Subcutaneous abdominal adipose tissue (tissue), 5 donors: ENCODE results near the gene KIT.

Experiments
- H3K27ac ChIP-seq: one replicate; pipeline ENCODE4 v1.7.0; 2013; ENCODE audit warnings: low read depth, mild to moderate bottlenecking, inconsistent platforms, low read length, moderate library complexity
- H3K27me3 ChIP-seq, 5 donors: one replicate each; pipeline ENCODE4 v1.7.0; 2013; ENCODE audit warnings: low read length in 5 of 5, inconsistent platforms in 1 of 5; ENCODE audit not compliant: control insufficient read depth in 5 of 5, insufficient read depth in 4 of 5
- H3K36me3 ChIP-seq, 5 donors: one replicate each; pipeline ENCODE4 v1.7.0; 2013; ENCODE audit warnings: low read length in 5 of 5; ENCODE audit not compliant: control insufficient read depth in 5 of 5, insufficient read depth in 5 of 5
- H3K4me1 ChIP-seq, 5 donors: one replicate each; pipeline ENCODE4 v1.7.0; 2013; ENCODE audit warnings: low read length in 5 of 5, mild to moderate bottlenecking in 3 of 5, moderate library complexity in 1 of 5; ENCODE audit not compliant: control insufficient read depth in 5 of 5, insufficient read depth in 5 of 5
- H3K4me3 ChIP-seq, 5 donors: one replicate each; pipeline ENCODE4 v1.7.0; 2013; ENCODE audit warnings: low read length in 5 of 5, low read depth in 1 of 5
- H3K9ac ChIP-seq, 5 donors: one replicate each; pipeline ENCODE4 v1.7.0; 2013; ENCODE audit warnings: low read length in 5 of 5, mild to moderate bottlenecking in 4 of 5, moderate library complexity in 3 of 5
- H3K9me3 ChIP-seq, 5 donors: one replicate each; pipeline ENCODE4 v1.7.0; 2013; ENCODE audit warnings: low read length in 5 of 5; ENCODE audit not compliant: control insufficient read depth in 5 of 5
- donor health status: healthy.
- donor health status: healthy.
- donor health status: healthy.
- donor health status: healthy.
- donor health status: healthy.

Gene KIT

DNA sequence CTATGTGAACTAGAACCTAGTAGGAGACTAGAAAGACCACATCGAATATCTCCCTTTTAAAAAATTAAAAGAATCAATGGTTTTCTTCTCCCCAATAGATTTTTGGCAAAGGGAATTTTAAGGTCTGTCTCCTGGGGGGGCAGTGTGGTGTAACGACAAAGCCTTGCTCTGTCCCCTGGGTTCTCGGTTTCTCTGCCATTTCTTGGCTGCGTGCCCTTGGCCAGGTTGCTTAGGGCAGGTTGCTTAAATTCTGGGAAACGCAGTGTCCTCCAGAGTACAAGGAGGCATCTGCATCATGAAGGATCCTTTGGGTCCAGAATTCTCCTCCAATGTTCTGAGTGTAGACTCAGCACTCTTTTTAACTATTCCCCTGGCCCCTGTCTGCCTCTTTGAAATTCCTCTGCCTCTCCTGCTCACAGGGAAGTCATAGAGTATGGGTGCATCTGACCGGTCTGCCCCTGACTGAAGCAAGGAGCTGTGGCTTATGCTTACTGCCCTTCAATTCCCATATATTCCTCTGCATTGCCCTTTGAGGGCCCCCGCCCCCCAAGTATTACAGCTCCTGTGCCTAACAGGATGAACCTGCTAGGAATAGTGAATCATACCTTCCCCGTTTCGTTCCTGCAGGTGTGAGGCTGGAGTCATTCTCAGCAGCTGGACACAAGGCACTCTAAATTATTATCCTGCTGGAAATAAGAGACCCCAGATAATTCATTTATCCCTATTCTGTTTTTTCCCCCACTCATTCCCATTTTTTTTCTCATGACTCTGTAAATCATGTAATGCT is 2.2 kb downstream of the KIT start:
- H3K9me3 ChIP-seq = no peaks in the 10 kb centered on the region
- H3K27me3 ChIP-seq = peaks cover 9 to 37% (median 25%) of the 10 kb centered on the region in 5 donors
- H3K4me3 ChIP-seq = peak overlapping the region in 4 of 5 donors; percentile 67 to 69 (median 68)
- peaks cover 2 to 41% (median 28%) of the 10 kb centered on the region in 5 donors for H3K4me1 ChIP-seq
- H3K36me3 ChIP-seq = no peaks in the 10 kb centered on the region
- no peak overlapping the region for H3K9ac ChIP-seq
- no peak overlapping the region for H3K27ac ChIP-seq

DNA sequence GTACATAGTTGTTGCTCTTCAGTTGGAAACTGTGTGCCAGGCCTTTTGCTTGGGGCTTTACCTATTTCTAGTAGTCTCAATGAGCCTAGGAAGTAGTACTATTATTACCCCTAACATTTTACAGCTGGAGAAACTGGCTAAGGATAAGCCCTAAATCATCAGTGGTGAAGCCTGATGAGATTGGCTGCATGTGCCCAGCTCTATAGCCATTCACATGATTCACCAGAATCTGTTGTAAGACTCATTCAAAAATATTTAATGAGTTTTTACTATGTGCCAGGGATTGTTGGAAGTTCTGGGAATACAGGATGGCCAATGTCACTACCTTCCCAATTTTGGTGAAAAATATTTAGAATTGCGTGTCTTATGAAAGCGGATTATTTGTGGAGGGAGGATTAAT is 2.8 kb downstream of the KIT start:
- Histone ChIP-seq H3K4me3 (no peak overlapping the region), H3K27ac (no peak overlapping the region), H3K9ac (no peak overlapping the region), H3K27me3 (peaks cover 9 to 37% (median 25%) of the 10 kb centered on the region in 5 donors), H3K36me3 (no peaks in the 10 kb centered on the region), H3K4me1 (peaks cover 2 to 41% (median 28%) of the 10 kb centered on the region in 5 donors), H3K9me3 (no peaks in the 10 kb centered on the region)

DNA sequence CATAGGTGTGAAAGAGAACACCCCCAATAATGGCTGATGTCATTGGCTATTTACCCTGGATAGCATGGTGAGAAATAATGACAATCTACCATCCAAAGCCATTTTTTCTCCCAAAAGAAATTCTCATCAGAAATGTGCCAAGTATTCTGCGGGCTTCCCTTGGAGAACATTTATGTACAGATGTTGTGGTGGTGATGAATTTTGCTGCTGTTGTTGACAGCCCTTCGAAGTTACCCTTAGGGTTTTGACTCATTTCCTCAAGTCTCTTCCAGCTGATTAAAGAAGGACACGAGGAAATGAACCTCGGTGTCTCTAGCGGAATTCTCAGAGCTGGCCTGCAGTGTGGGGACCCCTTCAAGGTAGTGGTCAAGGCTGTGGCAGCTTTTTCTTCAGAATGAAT is 3.4 kb downstream of the KIT start:
- no peak overlapping the region for H3K4me3 ChIP-seq
- peaks cover 2 to 41% (median 28%) of the 10 kb centered on the region in 5 donors for H3K4me1 ChIP-seq
- H3K27me3 ChIP-seq = peaks cover 9 to 37% (median 25%) of the 10 kb centered on the region in 5 donors
- no peak overlapping the region for H3K27ac ChIP-seq
- H3K9ac ChIP-seq = no peak overlapping the region
- no peaks in the 10 kb centered on the region for H3K9me3 ChIP-seq
- no peaks in the 10 kb centered on the region for H3K36me3 ChIP-seq

DNA sequence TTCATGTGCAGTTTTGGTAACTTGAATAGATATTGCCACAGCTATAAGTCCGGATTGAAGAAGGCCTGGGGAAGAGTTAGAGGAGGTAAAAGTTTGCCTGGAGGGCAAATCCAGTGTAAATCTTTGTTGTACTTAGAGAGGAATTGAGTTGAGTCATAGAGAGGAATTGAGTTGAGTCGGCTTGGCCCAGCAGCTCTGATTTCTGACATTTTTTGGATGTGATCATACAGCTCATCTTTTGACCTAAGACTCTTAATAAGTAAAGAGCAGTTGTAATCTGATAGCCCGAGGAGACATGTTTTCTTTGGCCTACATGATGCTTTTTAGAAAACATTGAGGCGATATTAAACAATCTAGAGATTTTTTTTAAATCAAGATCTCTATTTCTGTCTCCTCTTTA is 3.9 kb downstream of the KIT start:
- Histone ChIP-seq H3K9ac (no peak overlapping the region), H3K9me3 (no peaks in the 10 kb centered on the region), H3K27ac (no peak overlapping the region), H3K36me3 (no peaks in the 10 kb centered on the region), H3K4me3 (no peak overlapping the region), H3K4me1 (peaks cover 2 to 41% (median 28%) of the 10 kb centered on the region in 5 donors), H3K27me3 (peaks cover 9 to 35% (median 25%) of the 10 kb centered on the region in 5 donors)

DNA sequence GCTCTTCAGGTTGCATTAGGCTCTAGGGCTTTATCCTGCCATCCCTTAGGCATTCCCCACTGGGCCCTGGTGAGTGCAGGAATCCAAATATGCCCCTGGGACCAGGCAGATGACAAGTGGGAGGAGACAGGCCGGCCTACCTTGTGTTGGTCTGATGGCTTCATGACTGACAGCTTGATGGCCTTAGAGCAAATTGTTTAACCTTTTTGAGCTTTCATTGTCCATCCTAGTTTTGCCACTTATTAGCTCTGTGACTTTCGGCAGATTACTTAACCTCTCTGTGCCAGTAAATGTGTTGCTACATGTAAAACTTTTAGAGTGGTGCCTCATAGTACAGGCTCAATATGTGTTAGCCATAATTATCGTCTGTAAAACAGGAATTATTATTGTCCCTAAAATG is 4.4 kb downstream of the KIT start:
- H3K36me3 ChIP-seq = no peaks in the 10 kb centered on the region
- H3K9me3 ChIP-seq = no peaks in the 10 kb centered on the region
- no peak overlapping the region for H3K4me3 ChIP-seq
- H3K4me1 ChIP-seq = peaks cover 2 to 41% (median 27%) of the 10 kb centered on the region in 5 donors
- H3K9ac ChIP-seq = no peak overlapping the region
- H3K27me3 ChIP-seq = peaks cover 9 to 34% (median 25%) of the 10 kb centered on the region in 5 donors
- no peak overlapping the region for H3K27ac ChIP-seq

DNA sequence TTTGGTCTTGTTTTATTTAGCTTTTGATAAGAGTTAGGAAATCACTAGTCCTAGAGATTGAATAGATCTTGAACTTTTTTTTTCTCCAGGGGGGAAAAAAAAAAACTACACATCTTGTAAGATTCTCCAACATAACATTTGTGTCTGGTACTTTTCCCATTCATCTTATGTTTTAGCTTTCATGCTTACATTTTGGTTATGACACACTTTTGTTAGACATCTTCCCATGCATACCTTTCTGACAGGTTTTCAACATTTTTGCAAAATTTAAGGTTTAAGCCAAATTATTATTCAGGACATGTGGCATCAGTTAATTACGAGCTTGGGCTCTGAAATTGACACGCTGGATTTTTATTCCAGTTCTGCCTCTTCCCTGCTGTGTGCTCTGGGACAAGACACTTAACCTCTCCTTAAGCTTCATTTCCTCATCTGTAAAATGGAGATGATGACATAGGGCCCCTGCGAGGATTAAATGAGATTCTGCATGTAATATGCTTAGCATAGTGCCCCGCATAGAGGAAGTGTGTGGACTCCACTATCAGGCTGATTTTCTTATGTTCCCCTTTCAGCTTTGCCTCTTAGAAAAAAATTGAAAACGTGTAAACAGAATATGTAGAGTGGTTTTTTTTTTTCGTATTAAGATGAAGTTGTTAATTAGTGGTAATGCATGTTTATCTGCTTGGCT is 5.3 kb downstream of the KIT start:
- H3K27ac ChIP-seq = no peak overlapping the region
- H3K9me3 ChIP-seq = no peaks in the 10 kb centered on the region
- no peaks in the 10 kb centered on the region for H3K36me3 ChIP-seq
- peaks cover 0 to 25% (median 16%) of the 10 kb centered on the region in 5 donors for H3K27me3 ChIP-seq
- H3K4me3 ChIP-seq = no peak overlapping the region
- peaks cover 2 to 31% (median 18%) of the 10 kb centered on the region in 5 donors for H3K4me1 ChIP-seq
- H3K9ac ChIP-seq = no peak overlapping the region

DNA sequence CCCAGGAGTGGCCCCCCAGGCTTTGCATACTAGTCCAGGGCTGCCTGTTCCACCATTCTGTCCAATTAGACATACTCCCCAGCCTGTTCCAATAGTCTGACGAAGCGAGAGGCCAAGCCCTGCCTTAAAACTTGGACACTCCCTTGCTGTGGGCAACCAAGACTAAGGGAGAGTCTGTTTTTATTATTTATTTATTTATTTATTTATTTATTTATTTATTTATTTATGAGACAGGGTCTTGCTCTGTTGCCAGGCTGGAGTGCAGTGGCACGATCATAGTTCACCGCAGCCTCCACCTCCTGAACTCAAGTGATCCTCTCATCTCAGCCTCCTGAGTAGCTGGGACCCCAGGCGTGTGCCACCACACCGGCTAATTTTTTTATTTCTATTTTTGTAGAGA is 6.6 kb downstream of the KIT start:
- H3K4me3 ChIP-seq = no peak overlapping the region
- H3K9me3 ChIP-seq = no peaks in the 10 kb centered on the region
- H3K4me1 ChIP-seq = peaks cover 0 to 18% (median 5%) of the 10 kb centered on the region in 5 donors
- no peak overlapping the region for H3K9ac ChIP-seq
- H3K27me3 ChIP-seq = peaks cover 0 to 17% (median 10%) of the 10 kb centered on the region in 5 donors
- H3K27ac ChIP-seq = no peak overlapping the region
- no peaks in the 10 kb centered on the region for H3K36me3 ChIP-seq

DNA sequence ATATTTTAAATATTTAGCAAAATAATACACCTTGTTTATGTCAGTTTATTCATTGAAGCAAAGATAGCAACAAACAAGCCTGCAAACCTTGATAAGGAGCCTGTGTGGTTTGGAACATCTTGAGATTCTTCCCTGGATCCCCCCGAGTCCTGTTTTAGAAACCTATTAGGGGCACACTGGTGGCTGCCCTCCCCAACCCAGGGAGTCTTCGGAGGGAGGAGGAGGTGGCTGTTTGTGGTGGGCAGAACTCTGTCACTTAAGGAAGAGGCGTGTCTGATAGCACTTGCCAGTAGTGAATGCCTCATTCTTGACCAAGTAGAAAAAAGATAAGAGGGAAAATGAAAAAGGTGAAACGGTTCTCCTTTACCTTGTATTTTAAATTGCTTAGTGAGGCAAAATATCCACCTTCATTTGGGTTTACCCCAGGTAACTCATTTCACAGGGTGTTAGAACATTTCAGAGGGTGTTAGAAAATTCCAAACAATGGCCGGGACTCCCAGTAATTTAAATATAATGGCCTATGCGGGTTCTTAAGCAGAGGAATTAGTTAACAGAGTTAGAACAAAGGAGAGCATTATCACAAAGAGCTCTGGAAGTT is 10.4 kb downstream of the KIT start:
- no peak overlapping the region for H3K9ac ChIP-seq
- no peak overlapping the region for H3K4me3 ChIP-seq
- H3K27ac ChIP-seq = no peak overlapping the region
- H3K4me1 ChIP-seq = no peaks in the 10 kb centered on the region
- H3K27me3 ChIP-seq = peaks cover 0 to 4% (median 0%) of the 10 kb centered on the region in 5 donors
- no peaks in the 10 kb centered on the region for H3K9me3 ChIP-seq
- H3K36me3 ChIP-seq = no peaks in the 10 kb centered on the region

DNA sequence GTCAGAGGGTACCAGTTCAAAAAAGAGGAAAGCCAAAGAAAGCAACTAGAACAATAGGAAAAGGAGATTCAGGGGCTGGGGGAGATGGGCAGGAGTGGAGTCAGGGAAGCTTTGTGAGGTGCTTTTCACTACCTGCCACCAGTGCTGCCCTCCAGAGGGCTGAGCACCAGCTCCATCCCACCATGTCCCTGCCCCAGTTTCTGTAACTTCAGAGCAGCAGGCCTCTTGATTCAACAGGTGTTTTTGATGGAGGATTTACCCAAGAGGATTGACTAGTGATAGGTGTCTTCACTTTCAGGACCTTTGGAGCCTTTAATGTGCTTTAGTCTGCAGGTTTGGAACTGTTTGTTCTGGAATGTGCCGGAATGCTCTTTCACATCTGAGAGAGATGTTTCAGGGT is 12.1 kb downstream of the KIT start:
- no peaks in the 10 kb centered on the region for H3K4me1 ChIP-seq
- no peaks in the 10 kb centered on the region for H3K9me3 ChIP-seq
- no peak overlapping the region for H3K27ac ChIP-seq
- no peak overlapping the region for H3K9ac ChIP-seq
- H3K36me3 ChIP-seq = no peaks in the 10 kb centered on the region
- no peaks in the 10 kb centered on the region for H3K27me3 ChIP-seq
- H3K4me3 ChIP-seq = no peak overlapping the region
